ENCODE data around the gene MAD2L1BP. TPM values are rescaled to one million over a fixed set of nuclear protein-coding genes. Genes with fewer than 3 reads are reported as not detected.
A peak's percentile ranks its signal among the peaks of the same experiment; 100 is the strongest.

Gene MAD2L1BP
- total RNA-seq, 4 donors from 2014 or later: 15.6 to 36.6 (median 23.0) TPM

GRCh38 chr6:43670623-43670986 is 35.0 kb downstream of the MAD2L1BP start:
- Histone ChIP-seq H3K27me3 (no peaks in the 10 kb centered on the region), H3K27ac (peak overlapping the region in 1 of 4 donors; percentile 48), H3K4me1 (peaks cover 0 to 65% (median 27%) of the 10 kb centered on the region in 3 donors), H3K9me3 (no peaks in the 10 kb centered on the region), H3K4me3 (no peak overlapping the region), H3K36me3 (peaks cover 0 to 54% of the 10 kb centered on the region in 2 donors)
- no peak for TF ChIP-seq POLR2AphosphoS5 (IDR thresholded peaks at IDR 0.05)
- TF ChIP-seq POLR2A (IDR thresholded peaks at IDR 0.05): no peak
- no peak for TF ChIP-seq CTCF (IDR thresholded peaks at IDR 0.05)
- no peak for TF ChIP-seq EP300 (IDR thresholded peaks at IDR 0.05)
- 100% methylated on average over 2 of the region's 6 CpGs; no CpG with 5 or more reads in 1 of the 2 donors for WGBS, 2 donors (ENCODE audit: low coverage in 1 of 2)
- no peak for ATAC-seq

GRCh38 chr6:43671011-43671800 is 35.6 kb downstream of the MAD2L1BP start:
- H3K4me3 ChIP-seq: no peak overlapping the region
- WGBS, 2 donors (ENCODE audit: low coverage in 1 of 2): 89% methylated on average over 5 of the region's 8 CpGs; no CpG with 5 or more reads in 1 of the 2 donors
- peaks cover 0 to 65% (median 27%) of the 10 kb centered on the region in 3 donors for H3K4me1 ChIP-seq
- ATAC-seq: no peak
- H3K27me3 ChIP-seq: no peaks in the 10 kb centered on the region
- no peaks in the 10 kb centered on the region for H3K9me3 ChIP-seq
- no peak for TF ChIP-seq CTCF (IDR thresholded peaks at IDR 0.05)
- no peak for TF ChIP-seq EP300 (IDR thresholded peaks at IDR 0.05)
- H3K27ac ChIP-seq: no peak overlapping the region
- peaks cover 0 to 60% of the 10 kb centered on the region in 2 donors for H3K36me3 ChIP-seq

GRCh38 chr6:43671801-43672690 is 36.4 kb downstream of the MAD2L1BP start:
- H3K4me1 ChIP-seq: peaks cover 0 to 64% (median 27%) of the 10 kb centered on the region in 3 donors
- peak; percentile 14 for ATAC-seq

GRCh38 chr6:43673444-43674084 is 37.9 kb downstream of the MAD2L1BP start:
- Histone ChIP-seq H3K4me3 (no peak overlapping the region), H3K36me3 (peaks cover 0 to 83% of the 10 kb centered on the region in 2 donors), H3K9me3 (no peaks in the 10 kb centered on the region), H3K27me3 (no peaks in the 10 kb centered on the region), H3K27ac (peak overlapping the region in 1 of 4 donors; percentile 47), H3K4me1 (peaks cover 0 to 49% (median 14%) of the 10 kb centered on the region in 3 donors)
- ATAC-seq: no peak
- TF ChIP-seq POLR2AphosphoS5 (IDR thresholded peaks at IDR 0.05) (no peak), EP300 (IDR thresholded peaks at IDR 0.05) (no peak), POLR2A (IDR thresholded peaks at IDR 0.05) (no peak), CTCF (IDR thresholded peaks at IDR 0.05) (no peak)
- WGBS, 2 donors (ENCODE audit: low coverage in 1 of 2): 70% methylated on average over 2 of the region's 15 CpGs; no CpG with 5 or more reads in 1 of the 2 donors

More at GRCh38 chr6:43671801-43672690, 36.4 kb downstream of the MAD2L1BP start:
- no peaks in the 10 kb centered on the region for H3K27me3 ChIP-seq
- peaks cover 0 to 68% of the 10 kb centered on the region in 2 donors for H3K36me3 ChIP-seq
- H3K9me3 ChIP-seq: no peaks in the 10 kb centered on the region
- 42 to 60% methylated on average over 2 of the region's 16 CpGs for WGBS, 2 donors (ENCODE audit: low coverage in 1 of 2)
- no peak overlapping the region for H3K4me3 ChIP-seq
- TF ChIP-seq POLR2A (IDR thresholded peaks at IDR 0.05) (no peak), EP300 (IDR thresholded peaks at IDR 0.05) (no peak), CTCF (IDR thresholded peaks at IDR 0.05) (no peak), POLR2AphosphoS5 (IDR thresholded peaks at IDR 0.05) (no peak)
- H3K27ac ChIP-seq: peak overlapping the region in 3 of 4 donors; percentile 10 to 46 (median 24)

Measured in gastroesophageal sphincter (tissue), 4 donors.